ENCODE results near the gene CAT.

The CAT gene

DNA sequence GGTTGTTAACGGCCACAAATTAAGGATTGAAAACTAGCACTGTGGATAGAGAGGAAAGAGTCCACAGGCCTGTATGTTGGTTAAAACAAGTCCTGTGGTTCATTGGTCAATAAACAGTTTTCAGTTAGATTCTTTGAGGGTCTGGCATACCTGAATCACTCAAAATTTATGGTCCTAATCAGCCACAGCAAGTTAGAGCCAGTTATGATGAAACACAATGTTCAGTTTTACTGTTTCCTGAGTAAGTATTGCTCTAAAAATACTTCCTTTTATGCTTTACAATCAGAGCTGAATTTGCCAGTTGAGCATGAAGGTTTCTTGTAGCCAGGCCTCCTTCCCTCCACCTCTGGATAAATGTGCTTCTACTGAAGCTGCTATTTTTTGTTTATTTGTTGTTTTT lies 12.9 kb upstream of the CAT start:
- DNase-seq, result no peak

DNA sequence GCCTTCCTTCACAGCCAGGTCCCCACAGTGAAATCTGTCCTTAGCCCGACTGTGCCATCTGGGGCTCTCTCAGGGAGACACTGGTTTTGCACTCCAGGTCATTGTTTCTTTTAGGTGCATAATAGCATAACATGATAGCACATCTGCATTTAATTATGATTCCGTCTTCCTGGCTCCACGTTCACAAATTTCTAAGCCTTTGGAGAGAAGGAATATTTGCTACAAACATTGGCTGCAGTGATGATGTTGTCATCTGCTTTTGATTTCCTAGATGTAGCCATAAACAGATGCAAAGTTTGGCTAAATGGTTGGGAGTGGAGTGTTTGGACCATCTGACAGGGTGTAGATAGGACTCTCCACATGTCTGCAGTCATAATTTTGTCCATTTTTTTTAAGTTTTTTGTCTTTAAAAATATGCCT lies 12.0 kb upstream of the CAT start:
- no peak for DNase-seq

- no peak for DNase-seq
Observed at GRCh38 chr11:34427186-34427805, 11.4 kb upstream of the CAT start.

- no peak for DNase-seq
Observed at GRCh38 chr11:34431979-34432378, 6.8 kb upstream of the CAT start.

- DNase-seq, result no peak
Observed at GRCh38 chr11:34432822-34433221, 5.9 kb upstream of the CAT start.

DNA sequence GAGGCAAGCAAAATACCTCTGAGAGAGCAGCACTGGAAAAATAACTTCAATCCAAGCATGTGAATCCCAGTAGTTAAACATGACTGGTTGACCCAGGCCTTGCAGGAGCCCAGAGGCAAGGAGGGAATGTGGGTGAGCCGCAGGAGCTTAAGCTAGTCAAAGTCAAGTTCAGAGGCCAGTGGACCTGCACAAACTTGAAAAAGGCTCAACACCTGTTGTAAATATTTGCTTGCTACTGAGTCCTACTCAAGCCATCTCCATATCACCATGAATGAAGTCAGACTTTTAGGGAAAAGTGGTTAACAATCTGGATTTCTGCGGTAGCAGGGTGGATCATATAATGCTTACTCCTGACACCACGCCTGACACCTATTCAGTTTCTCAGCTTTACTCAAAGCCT lies 4.8 kb upstream of the CAT start:
- DNase-seq, result no peak

DNA sequence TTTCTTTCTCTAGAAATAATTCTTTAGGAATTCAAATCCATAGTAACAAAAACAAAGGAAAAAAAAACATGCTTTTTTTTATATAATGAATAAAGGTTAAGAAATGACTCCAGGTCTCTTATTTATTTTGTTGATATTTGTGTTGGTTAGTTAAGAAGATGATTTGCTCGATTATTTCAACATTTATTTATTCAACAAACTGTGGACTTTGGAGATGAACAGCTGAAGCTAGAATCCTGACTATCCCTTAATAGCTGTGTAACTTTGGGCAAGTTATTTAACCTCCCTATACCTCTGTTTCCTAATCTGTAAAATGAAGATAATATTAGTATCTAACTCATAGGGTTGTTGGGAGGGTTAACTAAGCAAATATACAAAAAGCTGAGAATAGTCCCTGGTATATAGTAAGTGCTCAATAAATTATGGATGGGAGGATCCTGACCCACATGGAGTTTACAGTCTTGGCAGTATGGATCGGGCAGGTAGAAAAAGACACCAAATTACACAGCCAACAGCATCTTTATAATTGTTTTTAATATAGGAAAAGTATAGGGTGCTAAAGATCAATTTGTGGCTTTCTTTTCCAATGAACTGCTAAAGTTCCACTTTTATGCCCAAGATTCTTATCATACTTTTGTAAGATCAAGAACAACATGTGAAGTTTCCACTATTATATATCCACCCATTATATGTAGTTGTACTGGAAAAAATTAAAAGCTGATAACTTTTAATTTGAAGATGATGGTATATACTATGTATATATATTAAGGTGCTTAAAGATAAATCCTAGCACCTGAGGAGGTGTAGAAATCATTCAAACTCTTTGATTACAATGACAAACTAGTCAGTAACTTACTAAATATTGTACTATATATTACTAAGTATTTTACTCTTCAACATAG lies 1.3 kb upstream of the CAT start:
- no peak for DNase-seq

DNA sequence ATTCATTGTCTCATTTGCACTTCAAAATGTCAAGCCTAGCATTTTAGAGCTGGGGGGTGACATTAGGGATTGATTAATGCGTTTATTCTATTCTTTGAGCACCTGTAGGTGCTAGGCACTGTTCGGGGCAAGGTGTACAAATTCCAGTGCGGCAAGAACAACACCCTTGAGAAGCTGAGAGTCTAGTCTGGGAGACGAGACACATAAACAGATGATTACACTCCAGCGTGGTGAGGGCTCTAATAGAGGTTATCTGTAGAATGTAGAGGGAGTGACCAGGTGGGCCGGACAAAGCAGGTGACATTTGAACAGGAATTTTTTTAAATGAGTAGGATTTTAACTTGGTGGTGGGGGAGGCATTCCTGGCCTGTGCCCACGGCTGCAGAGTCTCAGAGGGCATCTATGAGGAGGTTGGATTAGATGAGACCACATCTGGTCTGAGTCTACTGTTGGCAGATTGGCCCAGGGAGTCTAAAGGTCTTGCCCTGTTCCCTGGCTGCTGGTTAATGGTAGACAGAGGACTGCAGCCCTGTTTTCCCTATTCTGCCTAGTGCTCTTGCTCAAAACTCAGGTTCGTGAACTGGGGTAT lies 970 bp downstream of the CAT start:
- no peak for DNase-seq

GRCh38 chr11:34441814-34442213 lies 3.1 kb downstream of the CAT start:
- no peak for DNase-seq

GRCh38 chr11:34443136-34443535 lies 4.4 kb downstream of the CAT start:
- DNase-seq, result no peak

DNA sequence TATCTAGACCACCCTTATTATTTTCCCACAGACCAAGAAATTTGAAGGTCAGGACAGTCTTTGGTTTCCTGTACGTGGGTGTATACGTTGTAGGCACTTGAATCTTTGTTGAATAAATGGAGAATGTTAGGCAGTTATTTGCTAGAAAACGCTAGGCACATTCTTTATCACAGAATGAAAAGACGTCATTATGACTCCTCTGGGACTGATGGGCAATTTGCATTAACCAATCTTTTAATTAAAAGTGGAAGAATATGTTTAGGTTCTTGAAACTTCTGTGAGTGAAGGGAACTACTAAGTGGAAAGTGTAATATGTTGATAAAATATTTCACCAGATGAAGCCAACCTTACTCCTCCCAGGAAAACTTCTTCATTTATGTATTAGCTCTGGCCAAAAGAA lies 5.7 kb downstream of the CAT start:
- no peak for DNase-seq

- no peak for DNase-seq
Observed at GRCh38 chr11:34445956-34446355, 7.2 kb downstream of the CAT start.

DNA sequence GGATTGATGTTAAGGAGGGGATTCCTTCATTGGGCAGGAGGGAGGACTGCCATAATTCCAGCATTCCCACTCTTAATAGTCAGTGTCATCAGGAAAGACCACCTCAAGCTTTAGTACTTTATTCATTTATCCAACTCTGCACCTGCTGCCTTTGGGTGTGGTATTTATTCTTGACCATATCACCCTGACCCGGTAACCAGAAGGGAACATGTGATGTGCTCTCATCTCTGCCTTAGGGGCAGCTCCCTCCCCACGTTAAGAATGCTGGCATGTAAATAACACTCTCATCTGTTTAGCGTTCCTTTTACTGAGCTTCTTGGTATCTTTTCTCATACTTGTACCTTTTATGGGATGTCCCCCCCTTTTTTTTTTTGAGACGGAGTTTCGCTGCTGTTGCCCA lies 7.7 kb downstream of the CAT start:
- DNase-seq, result no peak

DNA sequence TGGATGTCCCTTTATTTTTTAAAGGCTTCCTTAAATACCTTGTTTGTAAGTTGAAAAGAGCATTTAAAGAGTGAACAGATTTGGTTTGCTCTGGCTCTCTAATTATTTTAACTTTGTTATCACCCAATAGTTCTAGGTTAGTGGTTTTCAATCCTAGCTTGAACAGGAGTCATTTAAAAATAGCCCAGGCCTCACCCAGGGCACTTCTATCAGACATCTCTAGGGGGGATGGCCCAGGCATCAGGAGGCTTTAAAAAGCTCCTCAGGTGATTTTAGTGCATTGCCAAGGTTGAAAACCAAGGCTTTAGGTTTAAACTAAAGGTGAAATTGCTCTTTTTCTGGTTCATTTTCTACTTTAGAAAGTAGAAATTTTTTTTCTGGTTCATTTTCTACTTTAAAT lies 8.3 kb downstream of the CAT start:
- no peak for DNase-seq

DNA sequence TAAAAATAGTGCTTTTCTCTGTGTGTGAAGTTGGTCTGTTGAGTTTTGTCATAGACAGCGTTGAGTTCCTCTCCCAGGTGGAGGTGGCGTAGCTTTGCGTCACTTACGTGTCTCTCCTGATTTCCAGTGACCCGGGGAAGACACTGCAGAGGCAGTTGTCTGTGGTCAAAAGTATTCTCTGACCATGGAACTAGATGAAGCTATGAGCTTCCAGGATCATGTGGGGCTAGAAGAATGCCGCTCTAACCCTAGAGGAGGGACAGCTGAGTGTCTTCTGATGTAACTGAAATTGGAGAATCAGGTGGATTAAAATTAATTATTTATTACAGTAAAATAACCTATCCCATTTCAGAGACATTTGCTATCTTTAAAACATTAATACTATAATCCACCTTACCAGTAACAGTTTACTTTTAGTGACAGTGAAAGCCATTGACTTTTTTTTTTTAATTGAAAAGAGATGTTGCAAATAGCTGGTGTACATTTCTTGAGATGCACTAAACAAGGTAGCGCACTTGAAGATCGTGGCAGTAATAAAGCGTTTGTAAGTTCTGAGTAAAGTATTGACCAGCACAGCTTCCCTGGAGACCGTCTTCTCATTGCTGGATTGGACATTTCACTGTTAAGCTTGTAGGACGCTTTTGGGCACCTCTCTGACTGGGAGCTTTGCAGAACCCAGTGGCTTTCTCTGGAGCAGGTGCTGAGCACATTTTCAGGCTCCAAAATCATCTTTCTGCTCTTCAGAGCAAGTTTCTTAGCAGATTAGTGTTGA lies 9.7 kb downstream of the CAT start:
- no peak for DNase-seq

GRCh38 chr11:34449013-34449412 lies 10.3 kb downstream of the CAT start:
- DNase-seq, result no peak

- no peak for DNase-seq
Observed at GRCh38 chr11:34451053-34451452, 12.3 kb downstream of the CAT start.

DNA sequence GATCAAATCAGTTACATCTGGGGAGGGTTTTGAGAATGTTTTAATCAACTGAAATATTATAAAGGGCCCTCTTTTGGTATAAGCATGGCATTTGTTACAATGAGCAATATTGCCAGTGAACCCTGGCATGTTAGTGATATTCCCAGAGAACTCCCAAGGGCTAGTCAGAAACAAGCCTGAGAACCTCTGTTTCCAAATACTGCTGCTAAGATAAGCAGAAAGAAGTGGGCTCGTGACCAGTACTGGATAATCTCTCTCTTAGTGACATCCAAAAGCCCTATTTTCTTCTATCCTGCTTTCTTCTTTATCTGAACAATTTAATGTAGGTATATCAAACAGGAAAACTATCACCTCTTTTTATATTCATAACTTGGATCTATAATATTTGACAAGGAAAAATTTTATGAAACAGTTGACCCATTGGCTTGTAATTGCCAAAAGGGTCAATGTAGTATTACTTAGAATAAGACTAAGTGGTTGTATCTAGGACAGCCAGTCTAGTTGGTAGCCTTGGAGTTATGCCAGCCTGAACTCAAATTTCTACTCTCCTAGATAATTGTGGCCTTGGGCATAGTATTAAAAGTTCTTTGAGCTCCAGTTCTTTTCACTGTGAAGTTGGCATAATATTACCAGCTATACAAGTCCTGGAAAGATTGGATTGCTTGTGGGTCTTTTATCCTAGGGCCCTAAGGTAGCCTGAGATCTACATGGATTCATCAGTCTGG lies 15.7 kb downstream of the CAT start:
- no peak for DNase-seq

DNA sequence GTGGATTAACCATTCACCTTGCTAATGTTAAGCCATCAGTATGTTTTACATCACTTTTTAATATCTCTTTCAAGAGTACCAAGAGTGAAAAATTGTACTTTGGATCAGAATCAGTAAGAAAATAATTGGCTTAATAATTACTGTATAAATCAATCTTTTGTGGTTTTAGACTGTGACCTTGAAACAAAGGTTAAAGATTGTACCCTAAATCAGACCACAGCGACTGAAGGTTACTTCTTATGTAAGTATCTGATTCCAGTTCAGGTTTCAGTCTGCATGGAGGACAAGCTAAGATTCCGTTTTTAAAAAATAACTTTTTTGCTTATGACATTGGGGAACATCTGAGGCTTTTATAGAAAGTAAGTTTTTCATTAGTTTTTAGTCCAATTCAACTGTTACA lies 18.9 kb downstream of the CAT start:
- DNase-seq, result no peak

DNA sequence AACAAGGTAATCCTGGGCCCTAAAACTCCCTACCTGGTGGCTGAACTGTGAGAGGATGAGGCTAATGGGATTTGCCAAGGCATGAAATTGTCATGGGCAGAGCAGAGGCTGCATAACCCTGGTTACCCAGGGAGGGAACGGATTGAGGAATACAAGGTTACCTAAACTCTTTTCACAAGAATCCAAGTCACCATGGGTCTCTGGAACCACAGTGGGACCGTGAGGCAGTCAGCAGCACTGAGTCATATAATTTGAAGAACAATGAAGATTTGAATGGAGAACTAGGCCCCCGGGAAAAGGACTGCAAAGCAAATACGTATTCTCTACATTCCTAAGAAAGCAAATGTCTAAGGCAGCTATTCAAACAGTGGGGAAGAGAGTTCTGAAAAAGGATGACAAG lies 19.8 kb downstream of the CAT start:
- DNase-seq, result no peak

- DNase-seq, result no peak
Observed at GRCh38 chr11:34459507-34460162, 20.9 kb downstream of the CAT start.

GRCh38 chr11:34460278-34460677 lies 21.5 kb downstream of the CAT start:
- no peak for DNase-seq
